Mucosa of rectum (tissue), 2 donors: ENCODE measurements around the gene SWAP70.

Experiments used
- H3K27ac ChIP-seq, 2 donors: one replicate each; pipeline ENCODE4 v1.7.0; 2013; ENCODE audit warnings: inconsistent platforms in 2 of 2, low read depth in 2 of 2, low read length in 2 of 2
- H3K27me3 ChIP-seq, 2 donors: one replicate each; pipeline ENCODE4 v1.7.0; 2013; ENCODE audit warnings: low read length in 2 of 2; ENCODE audit not compliant: control insufficient read depth in 2 of 2, insufficient read depth in 2 of 2
- H3K36me3 ChIP-seq, 2 donors: one replicate each; pipeline ENCODE4 v1.7.0; 2013; ENCODE audit warnings: low read length in 2 of 2; ENCODE audit not compliant: control insufficient read depth in 2 of 2, insufficient read depth in 2 of 2
- H3K4me1 ChIP-seq, 2 donors: one replicate each; pipeline ENCODE4 v1.7.0; 2013; ENCODE audit warnings: low read length in 2 of 2, mild to moderate bottlenecking in 1 of 2; ENCODE audit not compliant: control insufficient read depth in 2 of 2, insufficient read depth in 2 of 2
- H3K4me3 ChIP-seq, 2 donors: one replicate each; pipeline ENCODE4 v1.7.0; 2013; ENCODE audit warnings: low read length in 2 of 2
- H3K9ac ChIP-seq, 2 donors: one replicate each; pipeline ENCODE4 v1.7.0; 2013; ENCODE audit warnings: low read length in 2 of 2, low read depth in 1 of 2, mild to moderate bottlenecking in 1 of 2
- H3K9me3 ChIP-seq, 2 donors: one replicate each; pipeline ENCODE4 v1.7.0; 2013; ENCODE audit warnings: low read length in 2 of 2; ENCODE audit not compliant: control insufficient read depth in 2 of 2
- donor health status: healthy.
- donor health status: Normal muscosa, but diverticular disease.

The SWAP70 gene

GRCh38 chr11:9625162-9625561, 38.7 kb upstream of the SWAP70 start:
- H3K9me3 ChIP-seq, result no peaks in the 10 kb centered on the region
- H3K4me3 ChIP-seq, result no peak overlapping the region
- no peaks in the 10 kb centered on the region for H3K27me3 ChIP-seq
- no peak overlapping the region for H3K9ac ChIP-seq
- H3K27ac ChIP-seq, result no peak overlapping the region
- H3K36me3 ChIP-seq, result no peaks in the 10 kb centered on the region
- H3K4me1 ChIP-seq, result no peaks in the 10 kb centered on the region

DNA sequence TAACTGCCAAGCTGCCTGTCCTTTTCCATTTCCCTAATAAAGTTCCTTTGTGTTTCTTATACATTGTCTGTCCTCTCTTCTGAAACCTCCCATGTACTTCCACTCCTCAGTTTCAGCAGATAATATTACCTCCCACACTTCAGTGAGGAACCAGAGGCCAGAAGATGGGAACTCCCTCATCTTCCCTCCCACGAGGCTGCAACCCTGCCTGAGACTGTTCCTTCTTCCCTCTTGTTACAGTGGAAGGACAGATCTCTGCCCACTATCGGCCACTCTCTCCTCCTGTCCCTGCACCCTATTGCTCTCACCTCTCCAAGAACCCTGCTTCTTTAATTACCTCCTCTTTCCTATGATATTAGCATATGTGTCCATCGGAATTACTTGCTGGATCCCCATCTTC, 38.1 kb upstream of the SWAP70 start:
- Histone ChIP-seq H3K27ac (no peak overlapping the region), H3K9ac (no peak overlapping the region), H3K9me3 (no peaks in the 10 kb centered on the region), H3K4me1 (no peaks in the 10 kb centered on the region), H3K27me3 (no peaks in the 10 kb centered on the region), H3K36me3 (no peaks in the 10 kb centered on the region), H3K4me3 (no peak overlapping the region)

DNA sequence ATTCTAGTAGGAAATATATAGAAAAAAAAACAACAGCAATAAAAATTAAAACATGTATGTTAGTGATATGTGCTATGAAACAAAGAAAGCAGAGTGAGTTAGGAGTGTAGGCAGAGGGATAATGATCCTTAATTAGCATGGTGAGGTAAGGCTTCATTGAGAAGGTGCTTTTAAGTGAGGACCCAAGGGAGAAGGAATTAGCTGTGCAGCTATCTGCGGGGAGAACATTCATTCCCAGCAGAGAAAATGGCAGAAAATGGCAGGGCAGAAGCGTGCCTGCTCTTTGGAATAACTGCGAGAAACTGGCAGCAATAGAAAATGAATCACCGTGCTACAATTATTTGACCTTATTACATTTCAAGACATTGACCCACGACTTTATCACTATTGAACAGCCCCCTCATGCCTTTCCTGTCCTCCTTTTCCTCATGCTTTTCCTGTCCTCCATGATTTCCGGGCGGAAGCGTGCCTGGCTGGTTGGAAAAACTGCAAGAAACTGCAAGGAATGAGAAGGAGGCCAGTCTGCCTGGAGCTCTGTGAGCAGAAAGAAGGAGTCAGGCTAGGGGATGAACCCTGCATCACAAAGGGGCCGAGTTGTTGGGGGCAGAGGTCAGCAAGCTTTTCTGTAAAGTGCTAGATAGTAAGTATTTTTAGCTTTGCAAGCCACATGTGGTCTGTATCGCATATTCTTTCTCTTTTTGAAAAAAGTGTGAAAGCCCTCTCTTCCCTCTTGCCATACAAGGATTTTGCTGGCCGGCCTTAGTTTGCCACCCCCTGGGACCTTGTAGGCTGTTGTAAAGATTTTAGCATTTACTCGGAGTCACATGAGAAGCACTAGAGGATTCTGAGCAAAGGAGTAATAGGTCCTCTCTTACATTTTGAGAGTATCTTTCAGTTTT, 37.1 kb upstream of the SWAP70 start:
- H3K9ac ChIP-seq, result no peak overlapping the region
- no peaks in the 10 kb centered on the region for H3K4me1 ChIP-seq
- H3K27me3 ChIP-seq, result no peaks in the 10 kb centered on the region
- H3K9me3 ChIP-seq, result no peaks in the 10 kb centered on the region
- no peaks in the 10 kb centered on the region for H3K36me3 ChIP-seq
- no peak overlapping the region for H3K27ac ChIP-seq
- H3K4me3 ChIP-seq, result no peak overlapping the region

GRCh38 chr11:9629064-9629463, 34.8 kb upstream of the SWAP70 start:
- no peaks in the 10 kb centered on the region for H3K9me3 ChIP-seq
- no peaks in the 10 kb centered on the region for H3K27me3 ChIP-seq
- H3K27ac ChIP-seq, result no peak overlapping the region
- H3K4me1 ChIP-seq, result no peaks in the 10 kb centered on the region
- no peak overlapping the region for H3K9ac ChIP-seq
- H3K4me3 ChIP-seq, result no peak overlapping the region
- no peaks in the 10 kb centered on the region for H3K36me3 ChIP-seq

DNA sequence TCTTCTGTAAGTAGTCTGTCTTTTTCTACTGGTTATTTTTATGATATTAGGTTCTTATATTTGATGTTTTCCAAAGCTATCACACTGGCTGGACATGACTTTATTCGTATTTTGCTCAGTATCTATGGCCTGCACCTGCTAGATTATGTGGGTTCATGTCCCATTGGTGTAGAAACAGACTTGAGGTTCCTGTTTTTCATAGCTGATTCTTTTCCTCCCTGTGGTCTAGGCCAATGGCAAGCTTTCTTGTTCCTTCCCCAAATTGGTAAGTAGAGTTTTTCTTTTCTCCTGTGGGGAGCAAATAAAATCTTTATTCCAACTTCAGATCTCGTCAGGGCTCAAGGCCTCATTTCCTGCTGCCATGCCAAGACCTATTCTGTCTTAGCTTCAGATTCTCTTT, 30.2 kb upstream of the SWAP70 start:
- H3K4me3 ChIP-seq, result no peak overlapping the region
- H3K9ac ChIP-seq, result no peak overlapping the region
- no peaks in the 10 kb centered on the region for H3K36me3 ChIP-seq
- H3K9me3 ChIP-seq, result no peaks in the 10 kb centered on the region
- H3K4me1 ChIP-seq, result no peaks in the 10 kb centered on the region
- H3K27me3 ChIP-seq, result no peaks in the 10 kb centered on the region
- H3K27ac ChIP-seq, result no peak overlapping the region

- no peaks in the 10 kb centered on the region for H3K9me3 ChIP-seq
- no peak overlapping the region for H3K4me3 ChIP-seq
Observed at GRCh38 chr11:9636691-9637090, 27.2 kb upstream of the SWAP70 start.

GRCh38 chr11:9639099-9639498, 24.8 kb upstream of the SWAP70 start:
- H3K9ac ChIP-seq, result no peak overlapping the region
- H3K27me3 ChIP-seq, result no peaks in the 10 kb centered on the region
- H3K36me3 ChIP-seq, result no peaks in the 10 kb centered on the region
- H3K4me1 ChIP-seq, result peaks cover 2 to 3% of the 10 kb centered on the region in 2 donors
- H3K27ac ChIP-seq, result peak overlapping the region in 1 of 2 donors; percentile 17
- H3K9me3 ChIP-seq, result no peaks in the 10 kb centered on the region
- no peak overlapping the region for H3K4me3 ChIP-seq

More at GRCh38 chr11:9636691-9637090, 27.2 kb upstream of the SWAP70 start:
- Histone ChIP-seq H3K4me1 (peaks cover 2 to 3% of the 10 kb centered on the region in 2 donors), H3K27me3 (no peaks in the 10 kb centered on the region), H3K9ac (no peak overlapping the region), H3K36me3 (no peaks in the 10 kb centered on the region), H3K27ac (no peak overlapping the region)

DNA sequence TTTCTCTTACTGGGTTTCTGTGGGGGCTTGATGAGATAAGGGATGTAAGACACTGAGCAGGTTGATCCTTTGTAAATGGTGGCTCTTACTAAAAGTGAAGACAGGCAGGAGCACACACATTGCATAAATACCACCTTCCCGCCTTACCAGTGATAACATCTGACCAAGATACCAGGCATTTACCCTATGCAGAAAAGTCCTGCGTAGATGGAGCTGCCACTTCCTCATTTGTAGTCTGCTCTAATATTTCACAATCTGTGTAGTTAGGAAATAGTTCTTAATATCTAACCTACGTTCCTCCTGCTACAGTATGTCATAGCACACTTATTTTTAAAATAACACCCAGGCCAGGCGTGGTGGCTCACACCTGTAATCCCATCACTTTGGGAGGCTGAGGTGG, 23.9 kb upstream of the SWAP70 start:
- no peak overlapping the region for H3K4me3 ChIP-seq
- no peaks in the 10 kb centered on the region for H3K27me3 ChIP-seq
- peaks cover 2 to 3% of the 10 kb centered on the region in 2 donors for H3K4me1 ChIP-seq
- H3K27ac ChIP-seq, result peak overlapping the region in 1 of 2 donors; percentile 17
- no peaks in the 10 kb centered on the region for H3K9me3 ChIP-seq
- no peaks in the 10 kb centered on the region for H3K36me3 ChIP-seq
- no peak overlapping the region for H3K9ac ChIP-seq

- Histone ChIP-seq H3K4me1 (peaks cover 2 to 3% of the 10 kb centered on the region in 2 donors), H3K4me3 (no peak overlapping the region), H3K9me3 (no peaks in the 10 kb centered on the region), H3K36me3 (no peaks in the 10 kb centered on the region), H3K9ac (no peak overlapping the region), H3K27ac (no peak overlapping the region), H3K27me3 (no peaks in the 10 kb centered on the region)
Observed at GRCh38 chr11:9642894-9643293, 21.0 kb upstream of the SWAP70 start.

GRCh38 chr11:9643751-9644150, 20.1 kb upstream of the SWAP70 start:
- H3K27me3 ChIP-seq, result no peaks in the 10 kb centered on the region
- peaks cover 2 to 3% of the 10 kb centered on the region in 2 donors for H3K4me1 ChIP-seq
- H3K9me3 ChIP-seq, result no peaks in the 10 kb centered on the region
- no peaks in the 10 kb centered on the region for H3K36me3 ChIP-seq
- H3K9ac ChIP-seq, result no peak overlapping the region
- H3K4me3 ChIP-seq, result no peak overlapping the region
- H3K27ac ChIP-seq, result no peak overlapping the region
